Nephron (organoid): ENCODE measurements around the gene BCL11B.
A peak's percentile ranks its signal among the peaks of the same experiment; 100 is the strongest.

Experiments
- H3K27ac Mint-ChIP-seq, 3 experiments: 2 replicates each; pipeline ENCODE4 v1.8.0; 2020; ENCODE audit warnings: mixed read lengths in 3 of 3, mild to moderate bottlenecking in 2 of 3, moderate library complexity in 1 of 3
- H3K27me3 Mint-ChIP-seq: 2 replicates; pipeline ENCODE4 v1.8.0; 2021; ENCODE audit warnings: low read depth, mild to moderate bottlenecking, moderate library complexity, mixed read lengths
- H3K36me3 Mint-ChIP-seq: 2 replicates; pipeline ENCODE4 v1.8.0; 2020; ENCODE audit warnings: low read depth, mixed read lengths
- H3K4me1 Mint-ChIP-seq: 2 replicates; pipeline ENCODE4 v1.8.0; 2020; ENCODE audit warnings: mixed read lengths
- H3K4me3 Mint-ChIP-seq, 3 experiments: 2 replicates each; pipeline ENCODE4 v1.8.0; 2020; ENCODE audit warnings: mild to moderate bottlenecking in 3 of 3, mixed read lengths in 3 of 3, moderate library complexity in 2 of 3
- H3K9me3 Mint-ChIP-seq: 2 replicates; pipeline ENCODE4 v1.8.0; 2020; ENCODE audit warnings: mixed read lengths
- CTCF ChIP-seq, 3 experiments: fragments of 200-600 bp; sonication (generic); IDR thresholded peaks; one replicate each; pipeline ENCODE4 v1.5.0; 2021; ENCODE audit warnings: antibody characterized with exemption in 3 of 3; ENCODE audit not compliant: unreplicated experiment in 3 of 3

BCL11B gene

GRCh38 chr14:99246536-99247097 is 25.4 kb downstream of the BCL11B start:
- Mint-ChIP-seq H3K36me3 (no peaks in the 10 kb centered on the region), H3K4me1 (peaks cover 60% of the 10 kb centered on the region), H3K4me3 (peak overlapping the region; percentile 76 to 79 (median 77)), H3K27me3 (peaks cover 77% of the 10 kb centered on the region), H3K9me3 (no peaks in the 10 kb centered on the region), H3K27ac (peak overlapping the region; percentile 76 to 88 (median 86))
- no peak for TF ChIP-seq CTCF (IDR thresholded peaks at IDR 0.05; ENCODE audit: unreplicated experiment in 3 of 3)

- no peak for TF ChIP-seq CTCF (IDR thresholded peaks at IDR 0.05; ENCODE audit: unreplicated experiment in 3 of 3)
- H3K36me3 Mint-ChIP-seq: no peaks in the 10 kb centered on the region
Observed at GRCh38 chr14:99245564-99246511, 26.2 kb downstream of the BCL11B start.

DNA sequence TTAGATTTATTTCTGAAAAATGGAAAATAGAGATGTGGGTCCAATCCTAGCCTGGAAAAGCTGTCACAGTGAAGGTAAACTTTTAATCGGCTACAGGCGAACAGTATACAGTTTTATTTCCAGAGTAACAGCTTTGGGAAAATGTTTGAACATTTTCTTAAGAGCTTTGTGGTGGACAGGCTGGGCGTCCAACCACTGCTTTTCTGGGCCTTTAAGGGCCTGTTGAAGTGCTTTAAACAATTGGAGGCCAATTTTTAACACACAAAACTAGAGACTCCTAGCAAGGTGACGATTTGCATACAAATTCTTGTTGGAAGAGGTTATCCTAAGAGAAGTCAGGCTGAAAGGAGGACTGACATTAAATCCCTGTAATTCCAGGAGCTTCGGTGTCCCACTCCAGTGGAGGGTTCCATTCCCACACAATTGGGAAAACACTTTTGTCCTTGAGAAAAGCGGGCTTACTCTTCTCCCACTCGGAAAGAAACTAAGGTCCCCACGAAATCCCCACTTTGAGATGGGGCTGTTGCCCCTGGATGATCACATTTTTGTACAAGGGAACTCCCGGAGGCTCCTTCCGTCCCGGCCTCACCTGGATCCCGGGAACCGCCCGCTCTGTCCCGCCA is 26.9 kb downstream of the BCL11B start:
- no peak for TF ChIP-seq CTCF (IDR thresholded peaks at IDR 0.05; ENCODE audit: unreplicated experiment in 3 of 3)
- no peaks in the 10 kb centered on the region for H3K36me3 Mint-ChIP-seq
- peaks cover 74% of the 10 kb centered on the region for H3K4me1 Mint-ChIP-seq
- no peaks in the 10 kb centered on the region for H3K9me3 Mint-ChIP-seq
- H3K27ac Mint-ChIP-seq: peak overlapping the region; percentile 74 to 88 (median 84)
- peak overlapping the region; percentile 75 to 80 (median 77) for H3K4me3 Mint-ChIP-seq
- peaks cover 78% of the 10 kb centered on the region for H3K27me3 Mint-ChIP-seq

More at GRCh38 chr14:99245564-99246511, 26.2 kb downstream of the BCL11B start:
- Mint-ChIP-seq H3K4me1 (peaks cover 68% of the 10 kb centered on the region), H3K4me3 (peak overlapping the region; percentile 75 to 80 (median 77)), H3K9me3 (no peaks in the 10 kb centered on the region), H3K27me3 (peaks cover 78% of the 10 kb centered on the region), H3K27ac (peak overlapping the region; percentile 74 to 88 (median 84))

- H3K27ac Mint-ChIP-seq: peak overlapping the region; percentile 74 to 88 (median 84)
- H3K4me3 Mint-ChIP-seq: peak overlapping the region in 1 of 3 experiments; percentile 50
- H3K27me3 Mint-ChIP-seq: peaks cover 84% of the 10 kb centered on the region
- H3K9me3 Mint-ChIP-seq: no peaks in the 10 kb centered on the region
- TF ChIP-seq CTCF (IDR thresholded peaks at IDR 0.05; ENCODE audit: unreplicated experiment in 3 of 3): no peak
- no peaks in the 10 kb centered on the region for H3K36me3 Mint-ChIP-seq
- H3K4me1 Mint-ChIP-seq: peaks cover 80% of the 10 kb centered on the region
Observed at GRCh38 chr14:99244367-99244901, 27.6 kb downstream of the BCL11B start.

GRCh38 chr14:99242816-99243721 is 28.9 kb downstream of the BCL11B start:
- H3K27ac Mint-ChIP-seq: peak overlapping the region in 2 of 3 experiments; percentile 22 to 88
- H3K9me3 Mint-ChIP-seq: no peaks in the 10 kb centered on the region
- peaks cover 73% of the 10 kb centered on the region for H3K4me1 Mint-ChIP-seq
- H3K36me3 Mint-ChIP-seq: no peaks in the 10 kb centered on the region
- peak overlapping the region in 1 of 3 experiments; percentile 37 for H3K4me3 Mint-ChIP-seq
- TF ChIP-seq CTCF (IDR thresholded peaks at IDR 0.05; ENCODE audit: unreplicated experiment in 3 of 3): no peak
- H3K27me3 Mint-ChIP-seq: peaks cover 84% of the 10 kb centered on the region
